ENCODE results near the gene B3GALNT2. TPM values are rescaled to one million over a fixed set of nuclear protein-coding genes. Genes with fewer than 3 reads are reported as not detected.

B3GALNT2 gene
- total RNA-seq, 1 donor: 34.7 TPM

GRCh38 chr1:235421751-235422150 lies 82.5 kb downstream of the B3GALNT2 start:
- Histone ChIP-seq H3K4me3 (ENCODE audit: insufficient read depth, low read length) (no peak overlapping the region), H3K9me3 (ENCODE audit: low read depth, low read length) (no peaks in the 10 kb centered on the region), H3K27me3 (ENCODE audit: insufficient read depth, low read length) (no peaks in the 10 kb centered on the region), H4K20me1 (ENCODE audit: insufficient read depth, low read length) (peaks cover 7% of the 10 kb centered on the region), H3K27ac (ENCODE audit: low read depth, low read length) (no peak overlapping the region), H3K4me1 (ENCODE audit: insufficient read depth, low read length) (peaks cover 6% of the 10 kb centered on the region), H3K79me2 (ENCODE audit: insufficient read depth, low read length) (peaks cover 46% of the 10 kb centered on the region), H2AFZ (ENCODE audit: low read length) (no peak overlapping the region), H3K4me2 (ENCODE audit: insufficient read depth, low read length) (no peak overlapping the region), H3K36me3 (ENCODE audit: insufficient read depth, low read length) (no peaks in the 10 kb centered on the region)
- TF ChIP-seq CTCF (IDR thresholded peaks at IDR 0.05; ENCODE audit: extremely low read depth, low read depth, low read length): no peak
- no peak for DNase-seq (ENCODE audit: insufficient read length, low spot score, missing footprints)

GRCh38 chr1:235417086-235417697 lies 87.1 kb downstream of the B3GALNT2 start:
- TF ChIP-seq CTCF (IDR thresholded peaks at IDR 0.05; ENCODE audit: extremely low read depth, low read depth, low read length): peak; percentile 94
- H4K20me1 ChIP-seq (ENCODE audit: insufficient read depth, low read length): peaks cover 6% of the 10 kb centered on the region
- no peak overlapping the region for H2AFZ ChIP-seq (ENCODE audit: low read length)
- peaks cover 10% of the 10 kb centered on the region for H3K36me3 ChIP-seq (ENCODE audit: insufficient read depth, low read length)
- H3K4me2 ChIP-seq (ENCODE audit: insufficient read depth, low read length): peak overlapping the region; percentile 34
- peaks cover 11% of the 10 kb centered on the region for H3K4me1 ChIP-seq (ENCODE audit: insufficient read depth, low read length)
- H3K27me3 ChIP-seq (ENCODE audit: insufficient read depth, low read length): no peaks in the 10 kb centered on the region
- H3K4me3 ChIP-seq (ENCODE audit: insufficient read depth, low read length): no peak overlapping the region
- peak; percentile 87 for DNase-seq (ENCODE audit: insufficient read length, low spot score, missing footprints)
- peak overlapping the region; percentile 25 for H3K27ac ChIP-seq (ENCODE audit: low read depth, low read length)
- H3K79me2 ChIP-seq (ENCODE audit: insufficient read depth, low read length): peaks cover 30% of the 10 kb centered on the region
- no peaks in the 10 kb centered on the region for H3K9me3 ChIP-seq (ENCODE audit: low read depth, low read length)

GRCh38 chr1:235416662-235417049 lies 87.6 kb downstream of the B3GALNT2 start:
- H3K4me3 ChIP-seq (ENCODE audit: insufficient read depth, low read length): no peak overlapping the region
- H3K4me1 ChIP-seq (ENCODE audit: insufficient read depth, low read length): peaks cover 11% of the 10 kb centered on the region
- no peaks in the 10 kb centered on the region for H3K27me3 ChIP-seq (ENCODE audit: insufficient read depth, low read length)
- H4K20me1 ChIP-seq (ENCODE audit: insufficient read depth, low read length): peaks cover 9% of the 10 kb centered on the region
- no peak overlapping the region for H2AFZ ChIP-seq (ENCODE audit: low read length)
- peaks cover 10% of the 10 kb centered on the region for H3K36me3 ChIP-seq (ENCODE audit: insufficient read depth, low read length)
- no peak for TF ChIP-seq CTCF (IDR thresholded peaks at IDR 0.05; ENCODE audit: extremely low read depth, low read depth, low read length)
- DNase-seq (ENCODE audit: insufficient read length, low spot score, missing footprints): no peak
- H3K9me3 ChIP-seq (ENCODE audit: low read depth, low read length): no peaks in the 10 kb centered on the region
- peak overlapping the region; percentile 25 for H3K27ac ChIP-seq (ENCODE audit: low read depth, low read length)
- H3K79me2 ChIP-seq (ENCODE audit: insufficient read depth, low read length): peaks cover 26% of the 10 kb centered on the region
- peak overlapping the region; percentile 34 for H3K4me2 ChIP-seq (ENCODE audit: insufficient read depth, low read length)

GRCh38 chr1:235415008-235415904 lies 89.0 kb downstream of the B3GALNT2 start:
- H3K27ac ChIP-seq (ENCODE audit: low read depth, low read length): peak overlapping the region; percentile 46
- H3K4me2 ChIP-seq (ENCODE audit: insufficient read depth, low read length): no peak overlapping the region
- H3K36me3 ChIP-seq (ENCODE audit: insufficient read depth, low read length): peaks cover 10% of the 10 kb centered on the region
- H4K20me1 ChIP-seq (ENCODE audit: insufficient read depth, low read length): peaks cover 9% of the 10 kb centered on the region
- peaks cover 20% of the 10 kb centered on the region for H3K79me2 ChIP-seq (ENCODE audit: insufficient read depth, low read length)
- no peak overlapping the region for H2AFZ ChIP-seq (ENCODE audit: low read length)
- H3K4me1 ChIP-seq (ENCODE audit: insufficient read depth, low read length): peaks cover 11% of the 10 kb centered on the region
- peak; percentile 90 for TF ChIP-seq CTCF (IDR thresholded peaks at IDR 0.05; ENCODE audit: extremely low read depth, low read depth, low read length)
- no peaks in the 10 kb centered on the region for H3K27me3 ChIP-seq (ENCODE audit: insufficient read depth, low read length)
- DNase-seq (ENCODE audit: insufficient read length, low spot score, missing footprints): peak; percentile 95
- H3K9me3 ChIP-seq (ENCODE audit: low read depth, low read length): no peaks in the 10 kb centered on the region
- H3K4me3 ChIP-seq (ENCODE audit: insufficient read depth, low read length): no peak overlapping the region
